ENCODE results near the gene WIPF1.

GRCh38 chr2:174571669-174572323, 25.8 kb downstream of the WIPF1 start:
- TF ChIP-seq MAFK (IDR thresholded peaks at IDR 0.05; ENCODE audit: partially characterized antibody): no peak
- TF ChIP-seq CTCF (IDR thresholded peaks at IDR 0.05): no peak
- TF ChIP-seq RFX5 (IDR thresholded peaks at IDR 0.05): no peak
- TF ChIP-seq JUN (IDR thresholded peaks at IDR 0.05): no peak
- no peak for TF ChIP-seq POLR2A (IDR thresholded peaks at IDR 0.05; ENCODE audit: low read length)
- TF ChIP-seq CEBPB (IDR thresholded peaks at IDR 0.05): no peak
- no peak for TF ChIP-seq RCOR1 (IDR thresholded peaks at IDR 0.05; ENCODE audit: low read depth, low read length)
- no peak for TF ChIP-seq ZNF302 (CRISPR knock-in tag; IDR thresholded peaks at IDR 0.05)
- TF ChIP-seq RAD21 (conservative IDR thresholded peaks at IDR 0.05 in 1 of 2, IDR thresholded peaks at IDR 0.05 in 1 of 2): no peak
- no peak for TF ChIP-seq USF2 (IDR thresholded peaks at IDR 0.05)
- no peak for TF ChIP-seq REST (IDR thresholded peaks at IDR 0.05)

Measured in A549 (cell line).